Spleen (tissue), 11 donors: ENCODE data around the gene AHNAK2. TPM values are rescaled to one million over a fixed set of nuclear protein-coding genes. Genes with fewer than 3 reads are reported as not detected.

ENCODE experiments used
- DNase-seq: peaks from one replicate; pipeline ENCODE4 v3.0.0-alpha.2; 2020
- H3K27ac ChIP-seq, 8 donors: fragments of 200-600 bp; sonication (generic) in 7 of 8; 1 replicate in 4 of 8; 2 replicates in 4 of 8; pipeline versions ENCODE4 v1.5.0 to v1.8.0; 2016 to 2021; ENCODE audit warnings: inconsistent platforms in 4 of 8, mild to moderate bottlenecking in 4 of 8, moderate library complexity in 1 of 8
- H3K27me3 ChIP-seq, 7 donors: fragments of 200-600 bp; sonication (generic) in 6 of 7; replicated peaks in 1 of 7; 1 replicate in 4 of 7; 2 replicates in 3 of 7; pipeline versions ENCODE4 v1.5.0 to v1.8.0; 2016 to 2021; ENCODE audit warnings: inconsistent platforms in 3 of 7, mild to moderate bottlenecking in 1 of 7
- H3K36me3 ChIP-seq, 6 donors: fragments of 200-600 bp; sonication (generic) in 5 of 6; 1 replicate in 4 of 6; 2 replicates in 2 of 6; pipeline versions ENCODE4 v1.5.0 to v1.8.0; 2016 to 2021; ENCODE audit warnings: inconsistent platforms in 2 of 6
- H3K4me1 ChIP-seq, 6 donors: fragments of 200-600 bp; sonication (generic) in 5 of 6; 1 replicate in 3 of 6; 2 replicates in 3 of 6; pipeline versions ENCODE4 v1.5.0 to v1.8.0; 2016 to 2021; ENCODE audit warnings: inconsistent platforms in 3 of 6
- H3K4me3 ChIP-seq, 8 donors: fragments of 200-600 bp; sonication (generic) in 7 of 8; 1 replicate in 4 of 8; 2 replicates in 4 of 8; pipeline versions ENCODE4 v1.5.0 to v1.8.0; 2016 to 2021; ENCODE audit warnings: inconsistent platforms in 4 of 8, mild to moderate bottlenecking in 4 of 8, moderate library complexity in 2 of 8
- H3K9me3 ChIP-seq, 8 donors: fragments of 200-600 bp; sonication (generic) in 7 of 8; 1 replicate in 4 of 8; 2 replicates in 4 of 8; pipeline versions ENCODE4 v1.5.0 to v1.8.0; 2016 to 2021; ENCODE audit warnings: inconsistent platforms in 4 of 8
- POLR2A ChIP-seq, 3 donors: fragments of 450-650 bp; IDR thresholded peaks; one replicate each; pipeline ENCODE4 v1.5.1; 2017; ENCODE audit warnings: antibody characterized with exemption in 3 of 3, mild to moderate bottlenecking in 1 of 3
- POLR2AphosphoS5 ChIP-seq, 3 donors: sonication (generic); formaldehyde crosslinking; IDR thresholded peaks; one replicate each; pipeline ENCODE4 v1.5.1; 2017; ENCODE audit warnings: antibody characterized with exemption in 3 of 3
- WGBS, 5 donors: extraction: QIAGEN DNeasy Blood & Tissue Kit in 3 of 5; methylation state at CpG; one replicate each; pipeline versions ENCODE4 v1.1.5 to v1.1.7; 2013 to 2018; 5-methylcytosine and 5-hydroxymethylcytosine counted together
- intact Hi-C: fragments of 100-400 bp; cut with DNase I; formaldehyde crosslinking; loops from one replicate; pipeline ENCODE4 v1.15.0; 2023; ENCODE audit warnings: low total_unique reads
- polyA plus RNA-seq, 3 donors: library from polyadenylated mRNA; stranded (reverse); fragments of 200-250 nt; gene quantifications; one replicate each; pipeline ENCODE4 v1.2.1, GENCODE V29; 2013
- total RNA-seq, 7 donors: library from RNA; depleted of rRNA in 3 of 7; stranded (reverse); fragments of >200 nt in 3 of 7; fragmentation: NEBNext Ultra II Directional in 4 of 7; extraction: Animal tissue kit (Norgen Biotek cat#: 25700) in 4 of 7; gene quantifications; one replicate each; pipeline versions ENCODE4 v1.1.0 to v1.2.1, GENCODE V29; 2016 to 2021
- TF ChIP-seq, protein P1 (sequence below), 11 experiments: fragments of 200-600 bp in 7 of 11; fragments of 450-650 bp in 4 of 11; sonication (generic) in 4 of 11; IDR thresholded peaks in 8 of 11; conservative IDR thresholded peaks in 3 of 11; 1 replicate in 7 of 11; 2 replicates in 4 of 11; pipeline versions ENCODE4 v1.4.0 to v1.8.0; 2016 to 2021; ENCODE audit warnings: antibody characterized with exemption in 11 of 11, inconsistent platforms in 4 of 11, mild to moderate bottlenecking in 1 of 11
- donor health status: healthy with polysubstance abuse.
- donor health status: DM: no; HTN: no; CAD: no; lungs with moderate emphysema.
- donor health status: DM: no; HTN: no; CAD: no.
- donor health status: Bipolar disorder and iron deficiency.
- donor health status: healthy.
- donor health status: DM: no; HTN: no; CAD: no.
- donor health status: DM: yes; HTN: yes; CAD: no.

The AHNAK2 gene
- total and polyA plus RNA-seq, 10 donors, result 0.26 to 1.3 (median 0.71) TPM

DNA sequence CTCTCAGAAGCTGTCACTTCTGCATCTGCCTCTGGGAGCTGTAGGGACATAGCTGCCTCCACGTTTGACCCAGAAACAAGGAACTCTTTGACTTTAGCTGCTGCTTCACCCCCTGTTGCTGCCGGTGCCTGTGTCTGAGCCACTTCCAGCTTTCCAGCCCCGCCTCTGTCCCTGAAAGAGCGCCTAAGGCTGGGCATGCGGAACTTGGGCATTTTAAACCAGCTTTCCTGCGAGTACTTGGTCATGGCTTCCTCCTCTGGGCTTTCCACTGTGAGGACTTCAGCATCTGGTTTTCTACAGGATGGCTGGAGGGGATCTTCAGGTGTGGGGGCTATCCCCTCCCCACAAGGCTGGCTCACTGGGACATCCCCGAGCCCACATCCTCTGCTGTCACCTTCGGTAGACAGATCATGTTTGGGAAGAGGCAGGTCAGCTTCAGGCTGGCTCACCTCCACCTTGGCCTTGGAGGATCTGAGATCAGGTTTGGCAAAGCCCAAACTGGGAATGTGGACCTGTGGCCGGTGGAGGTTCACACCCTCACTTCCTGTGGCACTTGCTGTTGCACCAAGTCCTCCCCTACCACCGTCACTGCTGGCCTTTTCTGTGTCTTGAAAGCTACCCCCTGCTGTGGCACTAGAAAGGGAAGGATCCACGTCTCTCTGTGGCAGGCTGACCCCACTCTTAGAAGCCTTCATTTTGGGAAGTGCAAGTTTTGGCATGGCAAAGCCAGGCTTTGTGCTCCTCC lies 38.3 kb downstream of the AHNAK2 start:
- whole genome bisulfite sequencing, 5 donors, result 46 to 70% (median 54%) methylated on average over 8 to 11 of the region's 11 CpGs
- no peak overlapping the region for H3K4me3 ChIP-seq
- peaks cover 0 to 2% (median 0%) of the 10 kb centered on the region in 7 donors for H3K27me3 ChIP-seq
- no peaks in the 10 kb centered on the region for H3K9me3 ChIP-seq
- TF ChIP-seq, protein P1, sequence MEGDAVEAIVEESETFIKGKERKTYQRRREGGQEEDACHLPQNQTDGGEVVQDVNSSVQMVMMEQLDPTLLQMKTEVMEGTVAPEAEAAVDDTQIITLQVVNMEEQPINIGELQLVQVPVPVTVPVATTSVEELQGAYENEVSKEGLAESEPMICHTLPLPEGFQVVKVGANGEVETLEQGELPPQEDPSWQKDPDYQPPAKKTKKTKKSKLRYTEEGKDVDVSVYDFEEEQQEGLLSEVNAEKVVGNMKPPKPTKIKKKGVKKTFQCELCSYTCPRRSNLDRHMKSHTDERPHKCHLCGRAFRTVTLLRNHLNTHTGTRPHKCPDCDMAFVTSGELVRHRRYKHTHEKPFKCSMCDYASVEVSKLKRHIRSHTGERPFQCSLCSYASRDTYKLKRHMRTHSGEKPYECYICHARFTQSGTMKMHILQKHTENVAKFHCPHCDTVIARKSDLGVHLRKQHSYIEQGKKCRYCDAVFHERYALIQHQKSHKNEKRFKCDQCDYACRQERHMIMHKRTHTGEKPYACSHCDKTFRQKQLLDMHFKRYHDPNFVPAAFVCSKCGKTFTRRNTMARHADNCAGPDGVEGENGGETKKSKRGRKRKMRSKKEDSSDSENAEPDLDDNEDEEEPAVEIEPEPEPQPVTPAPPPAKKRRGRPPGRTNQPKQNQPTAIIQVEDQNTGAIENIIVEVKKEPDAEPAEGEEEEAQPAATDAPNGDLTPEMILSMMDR (IDR thresholded peaks at IDR 0.05 in 8 of 11, conservative IDR thresholded peaks at IDR 0.05 in 3 of 11), result no peak
- TF ChIP-seq POLR2A (IDR thresholded peaks at IDR 0.05) (no peak), POLR2AphosphoS5 (IDR thresholded peaks at IDR 0.05) (no peak)
- no peaks in the 10 kb centered on the region for H3K4me1 ChIP-seq
- H3K27ac ChIP-seq, result no peak overlapping the region
- intact Hi-C loops, result no loop called here
- H3K36me3 ChIP-seq, result no peaks in the 10 kb centered on the region
- no peak for DNase-seq

DNA sequence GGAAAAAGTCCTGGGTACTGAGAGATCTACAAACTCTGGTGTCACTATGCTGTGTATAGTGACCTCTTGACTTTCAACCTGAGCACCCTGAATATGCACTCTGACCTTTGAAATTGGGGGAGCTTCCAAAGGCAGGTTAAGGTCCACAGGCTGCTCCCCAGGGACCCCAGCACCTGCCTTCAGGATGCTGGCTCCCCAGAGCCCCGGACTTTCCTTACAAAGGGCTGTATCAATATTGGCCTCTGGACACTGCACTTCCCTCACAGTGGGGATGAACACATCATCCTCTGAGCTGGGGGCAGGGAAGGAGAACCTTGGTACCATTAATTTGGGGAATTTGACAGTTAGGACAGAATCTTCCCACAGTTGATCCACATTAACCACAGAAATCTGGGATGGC lies 39.2 kb downstream of the AHNAK2 start:
- Histone ChIP-seq H3K27me3 (peaks cover 0 to 11% (median 0%) of the 10 kb centered on the region in 7 donors), H3K4me1 (peaks cover 0 to 7% (median 1%) of the 10 kb centered on the region in 6 donors), H3K4me3 (no peak overlapping the region), H3K36me3 (no peaks in the 10 kb centered on the region), H3K9me3 (no peaks in the 10 kb centered on the region), H3K27ac (no peak overlapping the region)
- TF ChIP-seq POLR2AphosphoS5 (IDR thresholded peaks at IDR 0.05), result no peak
- DNase-seq, result no peak
- intact Hi-C loops, result no loop called here
- 57 to 90% (median 75%) methylated on average over 1 of the region's 1 CpG for WGBS, 5 donors

DNA sequence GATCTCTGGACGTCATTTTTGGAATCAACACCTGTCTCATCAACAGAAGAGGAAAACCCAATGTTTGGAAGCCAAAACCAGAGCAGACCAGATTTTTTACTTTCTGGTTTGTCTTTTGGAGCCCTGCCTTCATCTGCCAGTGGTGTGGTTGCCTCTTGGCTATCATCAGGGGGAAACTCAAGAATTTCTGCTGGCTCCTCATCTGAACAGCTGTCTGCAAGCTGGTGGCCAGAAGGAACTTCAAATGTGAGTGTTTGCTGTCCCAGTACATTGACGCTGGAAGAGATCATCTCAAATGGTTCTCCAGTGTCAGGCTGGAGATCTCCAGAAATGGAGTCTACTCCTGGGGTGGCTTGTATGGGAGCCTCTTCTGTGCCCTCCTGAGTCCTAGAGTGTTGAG lies 39.7 kb downstream of the AHNAK2 start:
- peaks cover 0 to 13% (median 0%) of the 10 kb centered on the region in 7 donors for H3K27me3 ChIP-seq
- no peak overlapping the region for H3K27ac ChIP-seq
- TF ChIP-seq POLR2A (IDR thresholded peaks at IDR 0.05), result no peak
- TF ChIP-seq, protein P1 (IDR thresholded peaks at IDR 0.05 in 8 of 11, conservative IDR thresholded peaks at IDR 0.05 in 3 of 11), result no peak
- TF ChIP-seq POLR2AphosphoS5 (IDR thresholded peaks at IDR 0.05), result no peak
- no peak for DNase-seq
- H3K4me3 ChIP-seq, result no peak overlapping the region
- 57 to 88% (median 85%) methylated on average over 2 of the region's 2 CpGs for WGBS, 5 donors
- H3K9me3 ChIP-seq, result no peaks in the 10 kb centered on the region
- peaks cover 0 to 10% (median 2%) of the 10 kb centered on the region in 6 donors for H3K4me1 ChIP-seq
- intact Hi-C loops, result no loop called here
- H3K36me3 ChIP-seq, result no peaks in the 10 kb centered on the region

DNA sequence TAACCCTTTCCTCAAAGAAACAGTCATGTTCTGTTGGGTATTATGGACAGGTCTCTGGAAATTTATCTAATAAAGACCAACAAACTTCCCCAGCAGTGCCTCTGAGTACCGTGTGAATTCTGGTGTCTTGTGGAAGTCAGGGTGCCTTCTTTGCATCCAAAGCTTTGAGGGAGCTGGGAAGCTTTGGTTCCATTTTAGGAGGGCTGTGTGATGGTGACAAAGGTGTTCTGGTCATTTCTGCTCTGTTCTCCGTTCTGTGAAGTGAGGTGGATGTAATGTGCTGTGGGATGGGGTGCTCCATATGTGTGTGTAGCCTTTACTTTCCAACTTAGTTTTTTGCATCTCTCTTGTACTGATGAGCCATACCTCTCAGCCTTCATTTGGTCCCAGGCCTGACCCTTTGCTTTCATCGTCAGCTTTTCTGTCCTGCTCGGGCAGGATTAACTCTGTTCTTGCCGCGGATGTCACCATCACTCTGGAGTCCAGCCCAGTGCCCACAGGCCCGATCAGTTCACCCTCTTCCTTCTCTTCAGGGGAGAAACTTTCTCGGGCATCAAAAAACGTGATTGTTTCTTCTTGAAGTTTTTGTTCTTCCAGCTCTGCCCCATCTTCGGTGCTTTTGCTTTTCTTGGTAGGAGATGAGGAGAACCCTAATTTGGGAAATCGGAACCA lies 40.3 kb downstream of the AHNAK2 start:
- no peak for TF ChIP-seq POLR2A (IDR thresholded peaks at IDR 0.05)
- TF ChIP-seq, protein P1 (IDR thresholded peaks at IDR 0.05 in 8 of 11, conservative IDR thresholded peaks at IDR 0.05 in 3 of 11), result no peak
- TF ChIP-seq POLR2AphosphoS5 (IDR thresholded peaks at IDR 0.05), result no peak
- WGBS, 5 donors, result 76 to 85% (median 81%) methylated on average over 11 of the region's 11 CpGs
- intact Hi-C loops, result no loop called here
- no peak overlapping the region for H3K4me3 ChIP-seq
- no peaks in the 10 kb centered on the region for H3K36me3 ChIP-seq
- no peak overlapping the region for H3K27ac ChIP-seq
- peaks cover 0 to 19% (median 0%) of the 10 kb centered on the region in 7 donors for H3K27me3 ChIP-seq
- no peak for DNase-seq
- peaks cover 0 to 16% (median 6%) of the 10 kb centered on the region in 6 donors for H3K4me1 ChIP-seq
- no peaks in the 10 kb centered on the region for H3K9me3 ChIP-seq
